HepG2 (cell line): ENCODE measurements around the gene CUL7. TPM values are rescaled to one million over a fixed set of nuclear protein-coding genes. Genes with fewer than 3 reads are reported as not detected.
A peak's percentile ranks its signal among the peaks of the same experiment; 100 is the strongest.

Source experiments
- ATF4 ChIP-seq, 2 experiments: fragments of 450-650 bp in 1 of 2; sonication (generic) in 1 of 2; formaldehyde crosslinking; IDR thresholded peaks; 2 replicates each; pipeline versions ENCODE4 v1.5.0 to v1.8.0; 2020 to 2022; ENCODE audit warnings: mild to moderate bottlenecking in 1 of 2, missing genetic modification reagents in 1 of 2
- HBP1 ChIP-seq: IDR thresholded peaks from 2 replicates; pipeline ENCODE4 v1.6.1; 2016; ENCODE audit warnings: low read depth, control low read depth
- IKZF1 ChIP-seq: fragments of 450-650 bp; IDR thresholded peaks from 2 replicates; pipeline ENCODE4 v1.7.1; 2016
- KLF11 ChIP-seq: IDR thresholded peaks from 2 replicates; pipeline ENCODE4 v1.6.1; 2016; ENCODE audit warnings: missing compliant biosample characterization
- LCORL ChIP-seq, 2 experiments: fragments of 450-650 bp in 1 of 2; sonication (generic) in 1 of 2; formaldehyde crosslinking in 1 of 2; IDR thresholded peaks; 2 replicates each; pipeline versions ENCODE4 v1.5.0 to v1.6.1; 2017 to 2020; ENCODE audit warnings: antibody characterized with exemption in 1 of 2, missing genetic modification reagents in 1 of 2
- MIXL1 ChIP-seq: IDR thresholded peaks from 2 replicates; pipeline ENCODE4 v1.6.1; 2016
- PITX1 ChIP-seq: sonication (generic); formaldehyde crosslinking; IDR thresholded peaks from 2 replicates; pipeline ENCODE4 v1.5.1; 2020; ENCODE audit warnings: mild to moderate bottlenecking, missing genetic modification reagents
- REST ChIP-seq, 2 experiments: IDR thresholded peaks; 2 replicates each; pipeline ENCODE4 v1.6.1; 2011 to 2012; ENCODE audit warnings: low read length in 2 of 2, borderline replicate concordance in 1 of 2, low read depth in 1 of 2, mild to moderate bottlenecking in 1 of 2, moderate library complexity in 1 of 2
- SAFB2 ChIP-seq: sonication (generic); formaldehyde crosslinking; IDR thresholded peaks from 2 replicates; pipeline ENCODE4 v1.5.1; 2020; ENCODE audit warnings: missing genetic modification reagents, low read depth, mild to moderate bottlenecking, borderline replicate concordance
- SP1 ChIP-seq, 2 experiments: fragments of 450-650 bp in 1 of 2; sonication (generic) in 1 of 2; formaldehyde crosslinking in 1 of 2; IDR thresholded peaks; 2 replicates each; pipeline versions ENCODE4 v1.4.0 to v1.6.1; 2016 to 2020; ENCODE audit warnings: missing genetic modification reagents in 1 of 2
- TAF1 ChIP-seq: sonication (generic); formaldehyde crosslinking; IDR thresholded peaks from 2 replicates; pipeline ENCODE4 v1.4.0; 2020; ENCODE audit warnings: missing genetic modification reagents
- U2AF1 ChIP-seq: fragments of 200-400 bp; formaldehyde crosslinking; optimal IDR thresholded peaks from 2 replicates; pipeline ENCODE3; 2017; ENCODE audit warnings: mild to moderate bottlenecking, low read depth, low read length
- ZNF33B ChIP-seq: sonication (generic); formaldehyde crosslinking; IDR thresholded peaks from 2 replicates; pipeline ENCODE4 v1.5.1; 2020; ENCODE audit warnings: mild to moderate bottlenecking, missing genetic modification reagents
- ZNF510 ChIP-seq: sonication (generic); formaldehyde crosslinking; IDR thresholded peaks from 2 replicates; pipeline ENCODE4 v1.4.0; 2020; ENCODE audit warnings: low read depth, mild to moderate bottlenecking, missing genetic modification reagents
- ZNF572 ChIP-seq: sonication (generic); formaldehyde crosslinking; IDR thresholded peaks from 2 replicates; pipeline ENCODE4 v1.5.1; 2020; ENCODE audit warnings: mild to moderate bottlenecking, missing genetic modification reagents
- ZNF574 ChIP-seq: sonication (generic); formaldehyde crosslinking; IDR thresholded peaks from 2 replicates; pipeline ENCODE4 v1.4.0; 2020; ENCODE audit warnings: missing genetic modification reagents
- ZNF605 ChIP-seq: sonication (generic); formaldehyde crosslinking; IDR thresholded peaks from 2 replicates; pipeline ENCODE4 v1.8.0; 2022; ENCODE audit warnings: mild to moderate bottlenecking, missing genetic modification reagents
- ZNF746 ChIP-seq: sonication (generic); formaldehyde crosslinking; IDR thresholded peaks from 2 replicates; pipeline ENCODE4 v1.8.0; 2022; ENCODE audit warnings: mild to moderate bottlenecking, missing genetic modification reagents
- ZNF788 ChIP-seq: sonication (generic); formaldehyde crosslinking; IDR thresholded peaks from 2 replicates; pipeline ENCODE4 v1.5.0; 2020; ENCODE audit warnings: mild to moderate bottlenecking, missing genetic modification reagents, borderline replicate concordance
- polyA plus RNA-seq, 8 experiments: library from polyadenylated mRNA; depleted of rRNA in 3 of 8; stranded (reverse) in 7 of 8; unstranded in 1 of 8; fragments of >200 nt; fragmentation: Illumina TruSeq in 4 of 8; extraction: Trizol in 4 of 8; gene quantifications; 2 replicates each; pipeline versions ENCODE4 v1.2.1 to v1.2.3, GENCODE V29; 2011 to 2016; ENCODE audit warnings: low read depth in 4 of 8, missing spikeins in 1 of 8, mixed read lengths in 1 of 8; ENCODE audit not compliant: insufficient read depth in 1 of 8
- total RNA-seq, 5 experiments: library from RNA; depleted of rRNA; stranded (reverse); fragments of >200 nt; fragmentation: Illumina TruSeq; extraction: Trizol; gene quantifications; 2 replicates each; pipeline ENCODE4 v1.2.3, GENCODE V29; 2016; ENCODE audit warnings: low read depth in 1 of 5

Gene CUL7
- total and polyA plus RNA-seq, 2 of the 13 experiments (the other 11 are each of a cell fraction or from before 2014, with no cell fraction given): 32.0 to 60.7 TPM

- peak; percentile 91; the same call in 1 of the 2 replicates for TF ChIP-seq ZNF788
- no peak for TF ChIP-seq IKZF1
- peak; percentile 68; the same call in 1 of the 2 replicates for TF ChIP-seq TAF1 (CRISPR knock-in tag)
- no peak; the same call in 1 of the 2 replicates for TF ChIP-seq HBP1
- TF ChIP-seq ZNF510 (CRISPR knock-in tag): 0 out of 2 replicates have a peak, but pooled peaks have one; percentile 65
- TF ChIP-seq LCORL (IDR thresholded peaks at IDR 0.05): no peak
- peak; percentile 90 for TF ChIP-seq LCORL (CRISPR knock-in tag; IDR thresholded peaks at IDR 0.05)
- TF ChIP-seq ZNF33B (CRISPR knock-in tag): 0 out of 2 replicates have a peak, but pooled peaks have one; percentile 29
- peak; percentile 36; the same call in 1 of the 2 replicates for TF ChIP-seq ZNF605 (CRISPR knock-in tag)
- peak; percentile 92; the same call in 1 of the 2 replicates for TF ChIP-seq ZNF572 (CRISPR knock-in tag)
- 0 out of 2 replicates have a peak, but pooled peaks have one; percentile 69 for TF ChIP-seq KLF11
- peak; percentile 27 for TF ChIP-seq U2AF1
- TF ChIP-seq ATF4 (CRISPR knock-in tag; IDR thresholded peaks at IDR 0.05): peak in 1 of 2 experiments; percentile 61; a peak in 2 of 4 replicates
- TF ChIP-seq SP1 (IDR thresholded peaks at IDR 0.05): no peak
- TF ChIP-seq SP1 (CRISPR knock-in tag; IDR thresholded peaks at IDR 0.05): 0 out of 2 replicates have a peak, but pooled peaks have one; percentile 62
- TF ChIP-seq PITX1: peak; percentile 60; the same call in 1 of the 2 replicates
- TF ChIP-seq REST (IDR thresholded peaks at IDR 0.05; ENCODE audit: borderline replicate concordance in 1 of 2, low read depth in 1 of 2, low read length in 2 of 2): peak in 1 of 2 experiments; percentile 66; a peak in 1 of 4 replicates
- peak; percentile 1 for TF ChIP-seq ZNF574 (CRISPR knock-in tag)
- TF ChIP-seq MIXL1 (CRISPR knock-in tag): no peak
- TF ChIP-seq ZNF746 (CRISPR knock-in tag): peak; percentile 80
- TF ChIP-seq SAFB2: no peak; the same call in 1 of the 2 replicates
Observed at GRCh38 chr6:43060034-43060754, 6.5 kb upstream of the CUL7 start (continued).
